NCI-H510A (cell line): ENCODE data around the gene MAP3K12.
"Not testable (repeated sequence)": the region's sequence is repeated elsewhere in the genome, so short reads cannot be mapped to it uniquely, and the experiment has no call there.

Experiments
- DNase-seq: peaks from one replicate; lab custom pipeline; 2025; lab: John Stamatoyannopoulos, UW

Gene MAP3K12

GRCh38 chr12:53499266-53500141, at the start of gene MAP3K12:
Gene MAP3K12, minus strand, starts transcription at chr12:53499458. Its CDS starts 12,067 bp downstream, at chr12:53487391.
- DNase-seq, result peak; percentile 68

GRCh38 chr12:53548354-53548753, 49.1 kb upstream of the MAP3K12 start:
- not testable (repeated sequence) for DNase-seq

GRCh38 chr12:53543539-53543938, 44.3 kb upstream of the MAP3K12 start:
- peak; percentile 30 for DNase-seq

- no peak for DNase-seq
Observed at GRCh38 chr12:53539526-53539925, 40.3 kb upstream of the MAP3K12 start.

GRCh38 chr12:53538209-53538689, 39.0 kb upstream of the MAP3K12 start:
- DNase-seq, result peak; percentile 50

GRCh38 chr12:53536962-53537361, 37.7 kb upstream of the MAP3K12 start:
- DNase-seq, result no peak

- no peak for DNase-seq
Observed at GRCh38 chr12:53533471-53533870, 34.2 kb upstream of the MAP3K12 start.

- no peak for DNase-seq
Observed at GRCh38 chr12:53532524-53533445, 33.5 kb upstream of the MAP3K12 start.

- no peak for DNase-seq
Observed at GRCh38 chr12:53532021-53532420, 32.8 kb upstream of the MAP3K12 start.

- no peak for DNase-seq
Observed at GRCh38 chr12:53530920-53531319, 31.7 kb upstream of the MAP3K12 start.

GRCh38 chr12:53530061-53530460, 30.8 kb upstream of the MAP3K12 start:
- no peak for DNase-seq

GRCh38 chr12:53524476-53524875, 25.2 kb upstream of the MAP3K12 start:
- no peak for DNase-seq

GRCh38 chr12:53523131-53523530, 23.9 kb upstream of the MAP3K12 start:
- DNase-seq, result no peak

GRCh38 chr12:53518381-53518780, 19.1 kb upstream of the MAP3K12 start:
- DNase-seq, result no peak

GRCh38 chr12:53516758-53517455, 17.6 kb upstream of the MAP3K12 start:
- no peak for DNase-seq

- DNase-seq, result no peak
Observed at GRCh38 chr12:53515291-53515680, 16.0 kb upstream of the MAP3K12 start.

GRCh38 chr12:53514628-53515290, 15.5 kb upstream of the MAP3K12 start:
- no peak for DNase-seq

GRCh38 chr12:53513712-53514410, 14.6 kb upstream of the MAP3K12 start:
- DNase-seq, result no peak

- DNase-seq, result no peak
Observed at GRCh38 chr12:53510181-53510812, 11.0 kb upstream of the MAP3K12 start.

- DNase-seq, result no peak
Observed at GRCh38 chr12:53508534-53509170, 9.4 kb upstream of the MAP3K12 start.
